Activated CD8-positive, alpha-beta memory T cell treated with anti-CD3 and anti-CD28 coated beads, Interleukin-2, amount 10 ng/mL, durations not matched to agents 7 days and 5 days (primary cell): ENCODE results near the gene PKP3. TPM values are rescaled to one million over a fixed set of nuclear protein-coding genes. Genes with fewer than 3 reads are reported as not detected.
"Not testable (repeated sequence)": the region's sequence is repeated elsewhere in the genome, so short reads cannot be mapped to it uniquely, and the experiment has no call there.

Experiments
- ATAC-seq: fragments of 150-1000 bp; cut with Tn5 transposase; one replicate; pipeline ENCODE4 v1.10.0; 2021; ENCODE audit warnings: moderate library complexity
- CTCF ChIA-PET: fragments of 350-600 bp; sonication (Branson Sonifier 250); formaldehyde crosslinking; loops from one replicate; lab custom pipeline; 2021; ENCODE audit warnings: antibody characterized with exemption; lab: Charles Lee
- DNase-seq: peaks from one replicate; pipeline ENCODE4 v3.0.0-alpha.2; 2020
- H3K27ac Mint-ChIP-seq: one replicate; pipeline ENCODE4 v1.8.0; 2021; ENCODE audit warnings: mild to moderate bottlenecking, mixed read lengths
- H3K27me3 Mint-ChIP-seq: one replicate; pipeline ENCODE4 v1.8.0; 2021; ENCODE audit warnings: mixed read lengths
- H3K36me3 Mint-ChIP-seq: one replicate; pipeline ENCODE4 v1.8.0; 2021; ENCODE audit warnings: mild to moderate bottlenecking, mixed read lengths
- H3K4me1 Mint-ChIP-seq: one replicate; pipeline ENCODE4 v1.8.0; 2021; ENCODE audit warnings: mixed read lengths
- H3K4me3 Mint-ChIP-seq: one replicate; pipeline ENCODE4 v1.8.0; 2021; ENCODE audit warnings: mild to moderate bottlenecking, moderate library complexity, mixed read lengths
- H3K9me3 Mint-ChIP-seq: one replicate; pipeline ENCODE4 v1.8.0; 2022; ENCODE audit warnings: low read depth, mixed read lengths
- total RNA-seq, 2 experiments: library from RNA; stranded (reverse); gene quantifications; one replicate each; pipeline ENCODE4 v1.2.3, GENCODE V29; 2021

Gene PKP3
- total RNA-seq, 2 experiments from 2014 or later, result 0.09 to 0.18 TPM

DNA sequence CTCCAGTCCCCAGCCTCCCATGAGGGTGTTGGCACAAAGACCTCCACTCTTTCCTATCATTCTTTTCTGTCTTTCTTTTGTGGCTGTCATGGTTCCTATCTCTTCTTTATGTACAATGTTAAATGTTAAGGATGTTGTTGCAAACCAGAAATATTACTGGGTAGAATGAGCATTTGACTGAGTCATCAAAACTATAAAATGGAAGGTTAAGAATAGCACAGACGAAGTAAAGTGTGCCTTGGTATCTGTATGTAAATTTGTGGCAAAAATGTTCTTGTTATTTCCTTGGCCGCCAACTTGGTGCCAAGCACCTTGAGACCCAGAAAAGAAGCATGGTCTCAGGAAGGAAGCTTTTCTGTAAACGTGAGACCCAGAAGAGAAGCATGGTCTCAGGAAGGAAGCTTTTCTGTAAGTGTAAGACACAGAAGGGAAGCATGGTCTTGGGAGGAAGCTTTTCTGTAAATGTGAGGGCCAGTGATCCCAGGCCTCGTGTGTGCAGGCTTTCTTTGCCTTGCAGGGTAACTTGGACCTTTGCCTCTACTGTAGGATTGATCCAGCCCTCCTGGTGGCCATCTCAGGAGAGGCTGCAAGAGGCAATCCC lies 6.7 kb upstream of the PKP3 start:
- Mint-ChIP-seq H3K27ac (no peak overlapping the region), H3K27me3 (peaks cover 6% of the 10 kb centered on the region), H3K9me3 (peaks cover 2% of the 10 kb centered on the region), H3K4me3 (no peak overlapping the region), H3K4me1 (peaks cover under 1% of the 10 kb centered on the region), H3K36me3 (peaks cover 2% of the 10 kb centered on the region)
- CTCF ChIA-PET, result no interaction called here
- no peak for ATAC-seq
- DNase-seq, result no peak

DNA sequence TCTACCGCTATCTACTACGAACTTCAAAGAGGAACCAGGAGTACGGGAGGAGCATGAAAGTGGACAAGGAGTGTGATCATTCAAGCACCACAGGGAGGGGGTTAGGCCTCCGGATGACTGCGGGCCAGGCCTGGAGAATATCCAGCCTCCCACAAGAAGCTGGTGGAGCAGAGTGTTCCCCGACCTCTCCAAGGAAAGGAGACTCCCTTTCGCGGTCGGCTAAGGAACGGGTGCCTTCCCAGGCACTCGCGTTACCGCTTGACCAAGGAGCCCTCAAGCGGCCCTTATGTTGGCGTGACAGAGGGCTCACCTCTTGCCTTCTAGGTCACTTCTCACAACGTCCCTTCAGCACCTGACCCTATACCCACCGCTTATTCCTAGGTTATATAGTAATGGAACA lies 4.6 kb upstream of the PKP3 start:
- ATAC-seq, H3K9me3 Mint-ChIP-seq, H3K27me3 Mint-ChIP-seq, H3K4me3 Mint-ChIP-seq, H3K36me3 Mint-ChIP-seq, CTCF ChIA-PET, H3K4me1 Mint-ChIP-seq, DNase-seq, H3K27ac Mint-ChIP-seq: not testable (repeated sequence)

- peaks cover 2% of the 10 kb centered on the region for H3K36me3 Mint-ChIP-seq
- CTCF ChIA-PET, result interaction anchor here (1.4 kb wide), 1 partner anchor 139 kb away, joined by 4 read pairs; no protein-coding TSS in a partner anchor
- H3K9me3 Mint-ChIP-seq, result peaks cover 2% of the 10 kb centered on the region
- no peak overlapping the region for H3K4me3 Mint-ChIP-seq
- DNase-seq (no peak), ATAC-seq (no peak)
- H3K27me3 Mint-ChIP-seq, result peaks cover 6% of the 10 kb centered on the region
- no peak overlapping the region for H3K27ac Mint-ChIP-seq
- H3K4me1 Mint-ChIP-seq, result no peaks in the 10 kb centered on the region
These were observed 3.8 kb upstream of the PKP3 start for GRCh38 chr11:390175-390574.

- Mint-ChIP-seq H3K9me3 (peaks cover 2% of the 10 kb centered on the region), H3K4me3 (no peak overlapping the region), H3K27ac (no peak overlapping the region), H3K4me1 (no peaks in the 10 kb centered on the region), H3K36me3 (peaks cover 2% of the 10 kb centered on the region), H3K27me3 (peaks cover 6% of the 10 kb centered on the region)
- CTCF ChIA-PET, result interaction anchor here (1.4 kb wide), 1 partner anchor 140 kb away, joined by 4 read pairs; no protein-coding TSS in a partner anchor
- no peak for ATAC-seq
- DNase-seq, result no peak
These were observed 2.6 kb upstream of the PKP3 start for GRCh38 chr11:391117-392017.

GRCh38 chr11:392102-392777 lies 1.8 kb upstream of the PKP3 start:
- Mint-ChIP-seq H3K27ac (no peak overlapping the region), H3K27me3 (peaks cover 4% of the 10 kb centered on the region), H3K4me1 (no peaks in the 10 kb centered on the region), H3K9me3 (no peaks in the 10 kb centered on the region), H3K36me3 (no peaks in the 10 kb centered on the region), H3K4me3 (no peak overlapping the region)
- CTCF ChIA-PET, result interaction anchor here (1.3 kb wide), 1 partner anchor 30 kb away, joined by 3 read pairs; no protein-coding TSS in a partner anchor
- no peak for DNase-seq
- ATAC-seq, result no peak

GRCh38 chr11:393219-394033 lies 583 bp upstream of the PKP3 start:
- no peaks in the 10 kb centered on the region for H3K4me1 Mint-ChIP-seq
- no peak for DNase-seq
- no peak for ATAC-seq
- no peaks in the 10 kb centered on the region for H3K9me3 Mint-ChIP-seq
- no peaks in the 10 kb centered on the region for H3K36me3 Mint-ChIP-seq
- CTCF ChIA-PET, result interaction anchor here (1.3 kb wide), 1 partner anchor 31 kb away, joined by 3 read pairs; no protein-coding TSS in a partner anchor
- no peaks in the 10 kb centered on the region for H3K27me3 Mint-ChIP-seq
- H3K4me3 Mint-ChIP-seq, result no peak overlapping the region
- H3K27ac Mint-ChIP-seq, result no peak overlapping the region

DNA sequence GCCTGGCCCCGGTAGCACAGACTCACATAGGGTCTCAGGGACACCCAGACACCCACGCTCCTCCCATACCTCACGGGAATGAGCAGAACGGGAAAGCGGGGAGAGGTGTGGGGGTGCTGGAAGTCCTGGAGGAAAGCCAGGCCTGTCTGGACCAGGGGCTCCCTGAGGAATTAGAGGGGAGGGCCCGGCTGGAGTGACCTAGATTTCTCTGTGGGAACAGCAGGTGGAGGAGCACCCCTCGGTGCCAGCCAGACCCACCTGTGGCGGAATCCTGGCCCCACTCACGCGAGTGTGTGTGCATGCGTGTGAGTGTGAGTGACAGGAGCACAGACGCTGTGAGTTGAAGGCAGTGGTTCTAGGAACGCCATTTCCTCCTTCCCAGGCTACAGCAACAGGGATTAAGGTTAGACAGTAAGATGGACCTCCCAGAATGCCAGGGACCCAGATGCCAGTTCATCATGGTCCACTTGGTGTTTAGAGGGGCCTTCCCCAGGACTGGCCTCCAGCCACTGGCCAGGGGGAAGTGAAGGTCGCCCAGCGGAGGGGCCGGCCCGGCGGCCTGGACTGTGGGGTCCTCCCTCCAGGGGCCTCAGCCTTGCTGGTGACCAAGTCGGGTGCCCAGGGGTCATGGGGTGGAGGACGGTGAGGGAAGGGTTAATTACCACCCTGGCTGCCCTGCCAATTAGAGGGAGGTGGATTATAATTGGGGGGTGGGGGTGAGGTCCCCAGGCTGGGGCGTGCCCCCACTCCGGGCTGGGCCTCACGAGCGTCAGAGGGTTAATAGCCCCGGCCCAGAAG lies 1.0 kb downstream of the PKP3 start:
- no peak for ATAC-seq
- H3K27ac Mint-ChIP-seq, result no peak overlapping the region
- no peaks in the 10 kb centered on the region for H3K4me1 Mint-ChIP-seq
- H3K9me3 Mint-ChIP-seq, result no peaks in the 10 kb centered on the region
- no peaks in the 10 kb centered on the region for H3K36me3 Mint-ChIP-seq
- CTCF ChIA-PET, result no interaction called here
- no peaks in the 10 kb centered on the region for H3K27me3 Mint-ChIP-seq
- H3K4me3 Mint-ChIP-seq, result no peak overlapping the region
- no peak for DNase-seq

DNA sequence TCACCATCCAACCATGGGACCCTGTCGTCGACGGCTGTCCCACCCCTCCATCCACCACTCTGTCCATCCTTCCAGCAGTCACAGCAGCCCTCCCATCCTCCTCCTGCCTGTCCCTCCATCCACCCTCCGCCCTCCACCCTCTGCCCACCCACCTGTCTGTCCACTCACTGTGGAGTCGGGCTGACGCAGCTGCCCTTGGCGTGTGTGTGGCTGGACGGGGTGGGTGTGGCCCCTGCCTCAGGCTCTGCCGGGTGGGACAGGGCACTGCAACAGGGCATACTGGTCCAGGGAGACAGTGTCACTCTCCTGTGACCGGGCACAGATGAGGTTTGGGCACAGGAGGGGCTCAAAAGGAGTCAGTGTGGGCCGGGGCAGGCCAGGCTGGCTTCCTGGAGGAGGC lies 1.9 kb downstream of the PKP3 start:
- no peak overlapping the region for H3K27ac Mint-ChIP-seq

DNA sequence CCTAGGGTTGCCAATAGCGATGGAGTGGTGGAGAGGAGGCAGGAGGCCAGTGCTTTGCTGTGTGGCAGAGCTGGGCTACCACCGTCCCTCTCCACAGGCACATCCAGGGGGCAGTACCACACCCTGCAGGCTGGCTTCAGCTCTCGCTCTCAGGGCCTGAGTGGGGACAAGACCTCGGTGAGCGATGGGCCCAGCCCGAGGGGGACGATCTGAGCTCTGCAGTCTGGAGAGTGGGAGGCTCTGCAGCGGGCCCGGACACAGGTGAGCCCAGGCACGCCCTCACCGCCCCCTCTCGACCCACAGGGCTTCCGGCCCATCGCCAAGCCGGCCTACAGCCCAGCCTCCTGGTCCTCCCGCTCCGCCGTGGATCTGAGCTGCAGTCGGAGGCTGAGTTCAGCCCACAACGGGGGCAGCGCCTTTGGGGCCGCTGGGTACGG lies 2.5 kb downstream of the PKP3 start:
- Mint-ChIP-seq H3K27me3 (no peaks in the 10 kb centered on the region), H3K27ac (no peak overlapping the region), H3K4me3 (no peak overlapping the region), H3K9me3 (no peaks in the 10 kb centered on the region), H3K4me1 (no peaks in the 10 kb centered on the region), H3K36me3 (no peaks in the 10 kb centered on the region)
- ATAC-seq, result peak; percentile 38
- no peak for DNase-seq
- CTCF ChIA-PET, result interaction anchor here (0.7 to 2.4 kb wide), 20 partner anchors 10 to 179 kb away, joined by 3 to 24 read pairs (median 3); partner anchors contain the start of genes IFITM2 and PTDSS2

More for the DNA sequence above, 1.9 kb downstream of the PKP3 start:
- Mint-ChIP-seq H3K27me3 (no peaks in the 10 kb centered on the region), H3K4me3 (no peak overlapping the region), H3K4me1 (no peaks in the 10 kb centered on the region), H3K36me3 (no peaks in the 10 kb centered on the region), H3K9me3 (no peaks in the 10 kb centered on the region)
- CTCF ChIA-PET, result interaction anchor here (0.7 to 2.4 kb wide), 8 partner anchors 10 to 147 kb away, joined by 3 to 24 read pairs (median 6); partner anchors contain the start of genes IFITM2 and PTDSS2
- ATAC-seq, result no peak
- no peak for DNase-seq

- no peak overlapping the region for H3K4me3 Mint-ChIP-seq
- no peaks in the 10 kb centered on the region for H3K36me3 Mint-ChIP-seq
- H3K27ac Mint-ChIP-seq, result no peak overlapping the region
- CTCF ChIA-PET, result interaction anchor here (0.7 to 2.4 kb wide), 22 partner anchors 9 to 180 kb away, joined by 3 to 24 read pairs (median 3); partner anchors contain the start of genes IFITM2 and PTDSS2
- no peaks in the 10 kb centered on the region for H3K4me1 Mint-ChIP-seq
- H3K27me3 Mint-ChIP-seq, result no peaks in the 10 kb centered on the region
- peak; percentile 86 for ATAC-seq
- DNase-seq, result peak; percentile 74
- no peaks in the 10 kb centered on the region for H3K9me3 Mint-ChIP-seq
These were observed 3.0 kb downstream of the PKP3 start for GRCh38 chr11:396948-397548.

- no peak overlapping the region for H3K4me3 Mint-ChIP-seq
- CTCF ChIA-PET, result no interaction called here
- H3K27ac Mint-ChIP-seq, result no peak overlapping the region
- DNase-seq (no peak), ATAC-seq (no peak)
- H3K4me1 Mint-ChIP-seq, result no peaks in the 10 kb centered on the region
- H3K9me3 Mint-ChIP-seq, result no peaks in the 10 kb centered on the region
- H3K27me3 Mint-ChIP-seq, result no peaks in the 10 kb centered on the region
- H3K36me3 Mint-ChIP-seq, result no peaks in the 10 kb centered on the region
These were observed 4.8 kb downstream of the PKP3 start for GRCh38 chr11:398826-399225.
